Measurements from ENCODE around the gene TMEM9.

DNA sequence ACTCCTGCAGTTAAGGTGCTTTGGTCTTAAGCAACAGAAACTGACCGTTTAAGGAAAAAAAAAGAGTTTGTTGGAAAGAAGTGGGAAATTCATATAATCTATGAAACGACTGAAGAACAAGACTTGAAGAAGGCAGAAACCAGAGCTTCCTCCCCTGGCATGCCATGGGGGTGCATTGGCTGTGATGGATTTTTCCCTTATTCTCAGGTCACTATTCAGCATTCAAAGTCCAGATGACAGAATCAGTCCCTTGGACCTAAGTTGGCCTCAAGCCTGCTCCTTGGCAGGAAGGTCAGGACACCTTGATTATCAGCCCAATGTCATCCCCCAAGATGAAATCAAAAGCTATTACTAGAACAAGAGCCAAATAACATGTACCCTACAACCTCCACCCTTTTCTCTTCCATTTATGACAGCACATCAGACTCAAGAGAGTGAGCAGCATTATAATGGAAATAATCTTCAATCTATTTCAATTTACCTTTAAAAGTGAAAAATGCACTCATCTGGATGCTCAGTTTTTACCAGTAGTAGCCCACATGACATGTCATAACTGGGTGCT, 15.8 kb upstream of the TMEM9 start:
- TF ChIP-seq, protein P1, sequence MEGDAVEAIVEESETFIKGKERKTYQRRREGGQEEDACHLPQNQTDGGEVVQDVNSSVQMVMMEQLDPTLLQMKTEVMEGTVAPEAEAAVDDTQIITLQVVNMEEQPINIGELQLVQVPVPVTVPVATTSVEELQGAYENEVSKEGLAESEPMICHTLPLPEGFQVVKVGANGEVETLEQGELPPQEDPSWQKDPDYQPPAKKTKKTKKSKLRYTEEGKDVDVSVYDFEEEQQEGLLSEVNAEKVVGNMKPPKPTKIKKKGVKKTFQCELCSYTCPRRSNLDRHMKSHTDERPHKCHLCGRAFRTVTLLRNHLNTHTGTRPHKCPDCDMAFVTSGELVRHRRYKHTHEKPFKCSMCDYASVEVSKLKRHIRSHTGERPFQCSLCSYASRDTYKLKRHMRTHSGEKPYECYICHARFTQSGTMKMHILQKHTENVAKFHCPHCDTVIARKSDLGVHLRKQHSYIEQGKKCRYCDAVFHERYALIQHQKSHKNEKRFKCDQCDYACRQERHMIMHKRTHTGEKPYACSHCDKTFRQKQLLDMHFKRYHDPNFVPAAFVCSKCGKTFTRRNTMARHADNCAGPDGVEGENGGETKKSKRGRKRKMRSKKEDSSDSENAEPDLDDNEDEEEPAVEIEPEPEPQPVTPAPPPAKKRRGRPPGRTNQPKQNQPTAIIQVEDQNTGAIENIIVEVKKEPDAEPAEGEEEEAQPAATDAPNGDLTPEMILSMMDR (IDR thresholded peaks at IDR 0.05; ENCODE audit: poor library complexity) = no peak
- TF ChIP-seq EZH2 (IDR thresholded peaks at IDR 0.05; ENCODE audit: borderline replicate concordance) = no peak
